NOMO-1 treated with DMSO at 0.1 percent for 48 hours (cell line): Measurements from ENCODE around the gene C1R.

Source experiments
- DNase-seq: peaks from one replicate; lab custom pipeline; 2025; ENCODE audit not compliant: unreplicated experiment; lab: John Stamatoyannopoulos, UW

C1R gene

GRCh38 chr12:7092229-7092985 is at the start of gene C1R:
Gene C1R (minus strand): TSS chr12:7092445. CDS start chr12:7092388, 57 bp downstream.
- peak; percentile 45 for DNase-seq

DNA sequence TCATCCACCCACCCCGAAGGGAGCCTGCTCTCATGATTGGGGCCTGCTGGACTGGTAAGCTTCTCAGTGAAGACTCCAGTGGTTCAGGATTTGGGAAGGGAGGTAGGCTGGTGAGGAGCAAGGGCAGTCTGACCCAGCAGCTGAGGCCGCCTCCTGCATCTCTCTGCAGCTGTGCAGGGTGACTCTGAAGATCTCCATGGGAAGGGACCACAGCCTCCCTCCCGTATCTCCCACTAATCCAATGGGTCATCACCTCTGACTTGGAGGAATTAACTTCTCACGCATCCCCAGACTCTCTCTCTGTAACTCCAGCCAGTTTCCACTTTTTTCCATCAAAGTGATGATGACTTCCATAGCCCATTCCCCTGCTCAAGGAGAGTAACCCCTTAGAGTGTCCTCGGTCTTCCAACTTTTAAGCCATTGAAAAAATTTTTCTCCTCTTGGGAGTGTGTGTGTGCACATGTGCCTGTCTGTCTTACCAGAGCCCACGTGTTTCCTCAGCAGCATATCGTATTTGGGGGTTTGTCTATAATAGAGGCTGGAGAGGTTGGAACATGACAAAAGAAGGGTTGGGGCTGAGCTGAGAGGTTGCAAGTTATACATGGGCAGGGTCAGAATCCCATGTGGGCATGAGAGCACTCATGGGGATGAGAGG is 49.2 kb upstream of the C1R start:
- DNase-seq, result no peak

DNA sequence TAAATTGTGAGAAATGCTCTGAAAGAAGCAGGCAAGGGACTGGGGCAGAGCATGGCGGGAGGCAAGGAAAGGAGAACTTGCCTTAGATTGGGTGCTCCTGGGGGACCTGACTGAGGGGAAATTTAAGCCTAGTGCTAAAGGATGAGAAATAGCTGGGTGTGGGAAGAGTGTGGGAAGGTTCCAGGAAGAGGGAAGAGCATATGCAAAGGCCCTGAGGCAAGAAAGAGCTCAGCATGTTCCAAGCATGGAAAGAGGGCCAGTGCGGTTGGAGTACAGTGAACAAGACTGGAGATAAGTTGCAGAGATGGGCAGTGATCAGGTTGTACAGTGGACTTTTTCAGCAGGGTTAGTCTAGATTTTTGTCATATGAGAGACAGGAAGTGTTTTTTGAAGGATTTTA is 47.0 kb upstream of the C1R start:
- DNase-seq, result no peak

DNA sequence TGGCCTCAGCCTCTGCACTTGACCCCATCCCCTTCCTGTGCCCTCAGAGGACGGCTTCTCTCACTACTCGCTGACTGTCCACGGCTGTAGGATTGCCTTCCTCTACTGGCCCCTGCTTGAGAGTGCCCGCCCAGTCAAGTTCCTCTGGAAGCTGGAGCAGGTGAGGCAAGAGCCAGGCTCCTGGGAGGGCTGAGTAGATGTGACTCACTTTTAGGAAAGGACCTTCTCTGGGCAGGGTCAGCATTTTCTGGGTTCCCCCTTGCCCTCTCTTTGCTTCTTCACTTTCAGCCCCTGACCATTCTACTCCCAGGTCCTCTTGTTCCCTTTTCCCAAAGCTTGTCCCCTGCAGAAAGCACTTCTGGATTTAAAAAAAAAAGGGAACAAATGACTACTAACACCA is 45.7 kb upstream of the C1R start:
- no peak for DNase-seq

DNA sequence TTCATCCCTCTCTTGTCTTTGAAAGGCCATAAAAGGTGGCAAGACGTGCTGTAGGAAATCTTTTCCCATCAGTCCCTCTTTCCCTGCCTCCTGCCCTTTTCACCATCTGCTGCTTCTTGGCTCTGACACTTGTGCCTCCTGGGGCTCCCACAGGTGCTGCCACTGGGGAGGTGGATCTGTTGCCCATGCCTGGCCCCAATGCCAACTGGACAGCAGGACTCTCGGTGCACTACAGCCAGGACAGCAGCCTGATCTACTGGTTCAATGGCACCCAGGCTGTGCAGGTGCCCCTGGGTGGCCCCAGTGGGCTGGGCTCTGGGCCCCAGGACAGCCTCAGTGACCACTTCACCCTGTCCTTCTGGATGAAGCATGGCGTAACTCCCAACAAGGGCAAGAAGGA is 44.4 kb upstream of the C1R start:
- DNase-seq, result no peak

GRCh38 chr12:7136071-7136470 is 43.8 kb upstream of the C1R start:
- no peak for DNase-seq

DNA sequence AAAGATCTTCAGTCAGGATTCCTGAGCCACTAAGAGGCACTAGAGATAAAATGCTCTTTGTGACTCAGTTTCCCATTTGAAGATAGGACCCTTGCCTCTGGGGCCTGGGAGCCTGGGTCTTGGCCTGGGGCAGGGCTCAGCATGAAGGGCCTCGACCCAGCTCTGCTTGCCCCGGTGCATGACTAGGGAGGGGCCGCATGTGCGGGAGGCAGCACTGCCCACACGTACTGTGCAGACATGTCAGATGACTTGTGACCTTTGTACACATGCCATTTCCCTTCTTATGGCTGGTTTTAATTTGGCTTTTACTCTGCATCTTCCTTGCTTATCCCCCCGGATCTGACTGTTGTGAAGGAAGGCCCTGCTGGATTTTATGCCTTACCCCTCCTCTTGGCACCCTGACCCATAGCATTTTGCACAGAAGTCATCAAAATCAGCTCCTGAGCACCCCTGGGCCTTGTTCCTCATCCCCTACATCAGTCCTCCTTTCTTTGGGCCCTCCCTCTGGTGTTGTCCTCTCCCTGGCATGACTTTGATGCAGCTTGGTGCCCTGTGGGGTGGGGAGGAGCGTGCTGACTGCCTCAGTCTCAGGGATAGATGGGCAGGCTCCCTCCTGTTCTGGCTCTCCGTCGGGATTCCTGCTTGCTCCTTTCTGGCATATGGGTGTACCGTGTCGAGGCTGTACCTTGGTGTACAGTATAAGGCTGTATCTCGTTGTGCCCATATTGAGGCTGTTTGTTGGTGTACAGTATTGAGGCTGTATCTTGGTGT is 42.3 kb upstream of the C1R start:
- DNase-seq, result no peak

- no peak for DNase-seq
These were observed 39.2 kb upstream of the C1R start for GRCh38 chr12:7131502-7131866.

DNA sequence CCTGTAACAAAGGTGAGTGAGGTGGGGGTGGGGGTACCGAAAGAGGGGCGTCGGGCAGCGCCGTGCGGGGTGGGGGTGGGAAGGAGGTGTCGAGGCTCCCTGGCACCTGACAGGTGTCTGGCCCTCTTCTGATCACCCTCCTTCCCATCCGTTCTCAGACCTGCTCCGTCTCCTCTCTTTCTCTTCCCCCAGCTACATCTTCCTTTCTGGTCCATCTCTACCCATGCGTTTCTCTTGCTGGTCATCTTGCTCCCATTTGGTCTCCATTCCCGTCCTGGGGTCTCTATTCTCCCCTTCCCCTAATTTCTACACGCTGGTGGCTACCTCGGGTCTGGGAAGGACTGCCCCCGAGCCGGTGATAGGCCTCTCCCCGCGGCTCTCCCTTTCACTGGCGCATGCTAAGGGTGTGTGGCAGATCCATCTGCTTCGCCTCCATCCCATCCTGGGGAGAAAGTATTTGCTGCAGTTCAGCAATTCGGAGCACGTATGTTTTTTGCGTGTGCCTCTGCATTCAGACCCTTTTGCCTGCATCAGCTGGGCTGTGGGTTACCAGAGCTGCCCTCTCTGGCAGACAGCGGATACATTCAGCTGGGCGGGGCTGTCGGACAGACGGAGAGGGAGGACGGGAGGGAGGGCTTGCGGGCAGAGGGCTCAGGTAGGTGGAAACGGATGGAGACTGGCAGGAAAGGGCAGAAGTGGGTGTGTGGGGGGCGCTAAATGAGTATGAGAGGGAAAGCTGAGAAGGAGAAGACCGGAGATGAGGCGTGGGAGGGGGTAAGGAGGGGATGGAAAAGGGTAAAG is 38.7 kb upstream of the C1R start:
- DNase-seq, result no peak

- DNase-seq, result peak; percentile 47
These were observed 37.8 kb upstream of the C1R start, which contains the start of gene CLSTN3 for GRCh38 chr12:7129872-7130691. Gene CLSTN3 (plus strand): TSS chr12:7130371. CDS start chr12:7130649, 278 bp downstream.

GRCh38 chr12:7129287-7129871 is 37.1 kb upstream of the C1R start:
- no peak for DNase-seq

DNA sequence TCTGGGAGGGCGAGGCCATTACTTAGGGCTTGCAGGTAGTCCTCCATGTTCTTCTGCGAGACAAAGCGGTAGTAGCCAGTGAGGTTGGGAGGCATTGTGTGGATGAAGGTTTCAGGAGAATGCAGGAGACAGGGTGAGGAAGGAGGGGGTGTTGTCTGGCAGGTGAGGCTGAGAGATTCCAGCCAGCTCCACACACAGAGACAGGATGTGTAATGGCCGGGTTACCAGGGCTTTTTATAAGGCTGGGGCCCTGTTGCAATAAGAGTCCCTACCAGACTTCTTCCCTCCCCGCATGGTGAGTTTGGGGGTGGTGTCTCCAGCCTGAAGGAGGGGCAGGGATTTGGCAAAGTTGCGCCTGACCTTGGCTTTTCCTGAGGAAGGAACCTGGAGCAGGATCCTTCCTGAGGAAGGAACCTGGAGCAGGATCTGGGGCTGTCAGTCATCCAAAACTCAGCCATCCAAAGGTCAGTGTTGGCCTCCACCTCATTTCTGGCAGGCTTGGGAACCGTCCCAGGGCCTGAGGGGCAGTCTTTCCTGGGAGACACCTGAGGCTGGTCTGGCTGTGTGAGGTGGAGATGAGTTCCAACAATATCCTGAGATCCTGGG is 36.5 kb upstream of the C1R start, which contains the start of gene RBP5:
RBP5 (minus strand) TSS at position 209 of the 606 bp plus-strand sequence; CDS start at position 95, 114 bp downstream.
- DNase-seq, result no peak

DNA sequence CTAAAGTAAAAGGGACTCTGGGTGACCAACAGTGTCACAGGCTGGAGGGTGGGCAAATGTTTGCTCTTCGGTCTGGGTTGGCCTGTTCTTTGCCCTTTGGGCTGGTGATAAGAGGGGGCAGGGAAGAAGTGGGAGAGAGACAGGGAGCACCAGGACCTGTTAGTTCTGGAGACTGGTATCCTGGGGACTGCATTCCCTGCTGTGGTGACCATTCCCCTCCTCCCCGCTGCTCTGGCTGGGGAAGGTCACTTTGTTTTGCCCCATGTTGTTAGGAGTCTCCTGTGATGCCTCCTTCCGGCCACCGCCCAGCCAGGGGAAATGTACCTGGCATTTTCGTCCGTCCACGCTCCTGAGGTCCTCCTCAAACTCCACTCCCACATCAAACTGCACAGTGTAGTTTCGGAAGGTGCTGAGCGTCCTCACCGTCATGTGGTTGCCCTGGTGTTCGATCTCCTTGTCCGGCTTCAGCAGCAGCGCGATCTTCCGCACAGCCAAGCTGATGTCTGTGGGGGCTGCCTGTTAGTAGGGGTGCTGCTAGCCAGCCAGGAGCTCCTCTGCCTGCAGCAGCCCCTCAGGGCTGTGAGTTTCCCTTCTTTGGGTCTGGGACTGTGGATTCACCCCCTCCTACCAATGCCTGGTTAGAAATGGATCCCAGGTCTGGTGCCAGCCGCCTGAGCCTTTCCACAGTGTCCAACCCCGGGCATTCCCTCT is 35.8 kb upstream of the C1R start:
- DNase-seq, result no peak

DNA sequence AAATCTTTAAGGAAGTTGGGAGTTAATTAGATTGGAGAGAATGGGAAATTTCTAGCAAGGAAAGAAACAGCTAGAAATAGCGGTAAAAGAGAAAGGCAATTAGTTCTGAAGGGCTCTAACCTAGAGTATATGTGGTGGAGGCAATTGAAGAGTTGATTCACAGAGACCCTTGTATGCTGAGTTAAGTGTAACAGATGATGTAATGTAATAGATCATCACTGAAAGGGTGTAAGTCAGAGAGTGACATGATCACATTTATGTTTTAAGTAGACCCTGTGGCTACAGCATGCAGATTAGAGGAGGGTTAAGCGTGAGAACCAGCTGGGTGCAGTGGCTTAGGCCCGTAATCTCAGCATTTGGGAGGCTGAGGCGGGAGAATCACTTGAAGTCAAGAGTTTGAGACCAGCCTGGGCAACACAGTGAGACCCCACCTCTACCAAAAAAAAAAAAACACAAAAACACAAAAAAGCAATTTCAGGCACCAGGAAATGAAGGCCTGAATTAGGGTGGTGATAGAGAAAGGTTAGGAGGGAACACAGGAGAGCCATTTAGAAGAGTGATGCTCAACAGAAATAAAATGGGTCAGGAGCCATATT is 33.5 kb upstream of the C1R start:
- DNase-seq, result no peak

- DNase-seq, result no peak
These were observed 31.7 kb upstream of the C1R start for GRCh38 chr12:7123806-7124522.

GRCh38 chr12:7122811-7123769 is 30.8 kb upstream of the C1R start:
- no peak for DNase-seq

DNA sequence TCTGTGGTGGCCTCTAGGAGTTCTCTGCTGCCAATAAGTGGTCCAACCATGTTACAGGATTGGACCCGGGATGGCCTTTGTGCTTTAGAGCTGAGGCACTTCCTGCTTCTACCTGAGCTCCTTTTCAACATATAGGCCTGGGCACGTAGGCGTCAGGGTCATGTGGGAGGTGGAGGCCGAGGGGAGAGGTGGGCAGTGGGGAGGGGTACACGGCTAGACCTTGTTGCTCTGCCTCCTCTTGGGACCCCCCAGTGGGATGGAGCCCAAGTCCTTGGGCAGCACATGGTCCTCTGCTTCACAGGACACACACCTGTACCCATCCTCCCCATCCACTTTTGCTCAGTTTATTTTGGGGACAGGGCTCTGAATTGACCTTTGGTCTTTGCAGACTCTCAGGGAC is 29.1 kb upstream of the C1R start:
- DNase-seq, result no peak
